Activated CD8-positive, alpha-beta T cell treated with anti-CD3 and anti-CD28 coated beads, Interleukin-2, amount 10 ng/mL, durations not matched to agents 7 days and 5 days (primary cell): ENCODE data around the gene RNASE12. TPM values are rescaled to one million over a fixed set of nuclear protein-coding genes. Genes with fewer than 3 reads are reported as not detected.

ENCODE experiments used
- ATAC-seq: fragments of 150-1000 bp; cut with Tn5 transposase; one replicate; pipeline ENCODE4 v1.10.0; 2021; ENCODE audit warnings: moderate library complexity
- CTCF ChIA-PET: fragments of 350-600 bp; sonication (Branson Sonifier 250); formaldehyde crosslinking; loops from one replicate; lab custom pipeline; 2021; ENCODE audit warnings: antibody characterized with exemption; lab: Charles Lee
- POLR2A ChIA-PET: fragments of 350-600 bp; sonication (Branson Sonifier 250); formaldehyde crosslinking; loops from one replicate; lab custom pipeline; 2021; ENCODE audit warnings: antibody characterized with exemption; lab: Charles Lee
- DNase-seq: peaks from one replicate; pipeline ENCODE4 v3.0.0-alpha.2; 2020
- H3K27ac Mint-ChIP-seq: one replicate; pipeline ENCODE4 v1.8.0; 2021; ENCODE audit warnings: mild to moderate bottlenecking, mixed read lengths
- H3K27me3 Mint-ChIP-seq: one replicate; pipeline ENCODE4 v1.8.0; 2021; ENCODE audit warnings: low read depth, mixed read lengths
- H3K36me3 Mint-ChIP-seq: one replicate; pipeline ENCODE4 v1.8.0; 2021; ENCODE audit warnings: low read depth, mixed read lengths
- H3K4me1 Mint-ChIP-seq: one replicate; pipeline ENCODE4 v1.8.0; 2021; ENCODE audit warnings: low read depth, mixed read lengths
- H3K4me3 Mint-ChIP-seq: one replicate; pipeline ENCODE4 v1.8.0; 2021; ENCODE audit warnings: mild to moderate bottlenecking, mixed read lengths
- H3K9me3 Mint-ChIP-seq: one replicate; pipeline ENCODE4 v1.8.0; 2022; ENCODE audit warnings: mixed read lengths; ENCODE audit not compliant: insufficient read depth
- total RNA-seq, 2 experiments: library from RNA; stranded (reverse); gene quantifications; one replicate each; pipeline ENCODE4 v1.2.3, GENCODE V29; 2021

The RNASE12 gene
- not detected for total RNA-seq

DNA sequence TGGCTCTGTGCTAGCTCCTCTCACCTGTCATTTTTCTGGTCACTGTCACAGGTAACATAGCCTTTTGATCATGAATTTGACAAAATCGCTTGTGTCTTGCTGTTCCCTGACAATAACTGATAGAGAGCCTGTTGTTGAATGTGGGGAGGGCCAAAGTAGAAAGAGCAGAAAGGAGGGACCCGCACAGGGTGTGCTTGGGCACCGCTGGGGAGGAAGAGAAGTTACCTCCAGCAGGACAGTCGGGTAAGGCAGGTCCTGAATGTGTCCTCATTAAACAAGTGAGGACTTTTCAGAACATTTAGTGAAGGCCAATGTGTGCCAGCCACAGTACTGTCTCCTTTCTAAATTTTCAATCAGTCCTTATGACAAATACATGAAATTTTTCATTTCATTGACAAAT lies at the start of gene RNASE12:
Gene RNASE12, minus strand, starts transcription at position 142 of the 400 bp plus-strand sequence. CDS start 653 bp downstream, outside the sequence.
- no peak for DNase-seq
- H3K4me3 Mint-ChIP-seq, result no peak within 1 kb of the TSS
- no peak for ATAC-seq
- H3K9me3 Mint-ChIP-seq, result no peaks in the 10 kb centered on the region
- no peaks in the 10 kb centered on the region for H3K4me1 Mint-ChIP-seq
- H3K36me3 Mint-ChIP-seq, result no peaks in the 10 kb centered on the region
- H3K27me3 Mint-ChIP-seq, result peaks cover 18% of the 10 kb centered on the region
- CTCF ChIA-PET, result no interaction called here
- no peak within 1 kb of the TSS for H3K27ac Mint-ChIP-seq
- POLR2A ChIA-PET, result no interaction called here

GRCh38 chr14:20632831-20633691 lies 41.9 kb upstream of the RNASE12 start:
- H3K9me3 Mint-ChIP-seq, result no peaks in the 10 kb centered on the region
- peaks cover 35% of the 10 kb centered on the region for H3K4me1 Mint-ChIP-seq
- ChIA-PET CTCF (interaction anchor here (0.7 to 3.1 kb wide), 7 partner anchors 11 to 624 kb away, joined by 3 to 22 read pairs (median 4); no protein-coding TSS in a partner anchor), POLR2A (interaction anchor here (1.3 to 2.3 kb wide), 2 partner anchors 20 to 48 kb away, joined by 3 to 6 read pairs; no protein-coding TSS in a partner anchor)
- peaks cover 3% of the 10 kb centered on the region for H3K36me3 Mint-ChIP-seq
- H3K27me3 Mint-ChIP-seq, result peaks cover 63% of the 10 kb centered on the region
- peak overlapping the region; percentile 79 for H3K27ac Mint-ChIP-seq
- DNase-seq (peak; percentile 85), ATAC-seq (peak; percentile 86)
- H3K4me3 Mint-ChIP-seq, result peak overlapping the region; percentile 72

DNA sequence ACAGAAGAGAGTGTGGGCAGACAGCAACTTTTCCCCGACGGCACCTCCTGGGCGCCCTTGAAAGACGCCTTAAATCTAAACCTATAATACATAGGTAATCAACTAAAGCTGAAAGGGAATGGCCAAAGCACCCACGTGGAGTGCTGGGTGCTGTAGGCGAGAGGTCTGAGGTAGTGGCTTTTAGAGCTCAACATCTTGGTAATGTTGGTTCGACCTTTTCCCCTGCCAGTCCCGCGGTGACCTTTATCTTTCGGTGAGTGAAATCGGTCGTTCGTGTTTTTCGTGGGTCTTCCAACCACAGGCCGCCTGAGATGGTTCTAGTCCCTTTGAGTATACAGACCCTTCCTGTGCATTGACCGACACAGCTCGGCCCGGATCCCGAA lies 41.3 kb upstream of the RNASE12 start:
- Mint-ChIP-seq H3K4me3 (peak overlapping the region; percentile 72), H3K9me3 (no peaks in the 10 kb centered on the region), H3K27ac (peak overlapping the region; percentile 79), H3K36me3 (peaks cover 3% of the 10 kb centered on the region), H3K4me1 (peaks cover 39% of the 10 kb centered on the region), H3K27me3 (peaks cover 69% of the 10 kb centered on the region)
- CTCF ChIA-PET, result interaction anchor here (0.7 to 3.1 kb wide), 7 partner anchors 10 to 625 kb away, joined by 3 to 22 read pairs (median 4); no protein-coding TSS in a partner anchor
- ATAC-seq (peak; percentile 25), DNase-seq (peak; percentile 48)
- POLR2A ChIA-PET, result interaction anchor here (1.3 to 2.3 kb wide), 2 partner anchors 19 to 48 kb away, joined by 3 to 6 read pairs; no protein-coding TSS in a partner anchor

DNA sequence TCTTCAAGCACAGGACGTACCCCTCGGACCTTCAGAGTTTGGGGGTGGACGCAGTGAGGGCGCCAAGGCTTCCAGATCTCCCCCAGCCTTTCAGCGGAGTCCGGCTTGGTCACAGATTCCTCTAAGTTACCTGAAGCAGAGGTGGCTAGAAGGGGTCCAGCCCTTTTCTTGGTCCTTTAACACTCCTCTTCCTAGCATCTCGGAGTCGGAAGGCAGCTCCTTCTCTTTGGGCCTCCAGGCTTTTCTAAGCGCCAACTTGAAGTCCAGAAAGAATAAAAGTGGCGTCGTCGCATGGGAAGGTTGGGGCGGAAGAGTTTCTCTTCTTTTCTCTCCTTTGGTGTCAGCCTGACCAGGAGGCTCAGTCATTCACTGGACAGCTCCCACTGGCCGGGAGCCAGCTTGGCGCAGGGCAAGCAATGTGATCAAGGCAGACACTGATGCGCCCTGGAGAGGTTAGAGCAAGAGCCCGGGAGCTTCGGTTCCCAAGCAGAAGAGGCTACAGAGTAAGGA lies 40.8 kb upstream of the RNASE12 start:
- POLR2A ChIA-PET, result interaction anchor here (1.3 to 2.3 kb wide), 2 partner anchors 19 to 49 kb away, joined by 3 to 6 read pairs; no protein-coding TSS in a partner anchor
- ATAC-seq, result no peak
- H3K27me3 Mint-ChIP-seq, result peaks cover 74% of the 10 kb centered on the region

GRCh38 chr14:20631023-20631879 lies 40.1 kb upstream of the RNASE12 start:
- peaks cover 47% of the 10 kb centered on the region for H3K4me1 Mint-ChIP-seq
- H3K4me3 Mint-ChIP-seq, result peak overlapping the region; percentile 72
- CTCF ChIA-PET, result interaction anchor here (1.0 to 3.1 kb wide), 11 partner anchors 9 to 304 kb away, joined by 3 to 23 read pairs (median 4); partner anchors contain the start of gene RNASE4
- peak overlapping the region; percentile 50 for H3K27ac Mint-ChIP-seq
- no peak for ATAC-seq
- peaks cover 3% of the 10 kb centered on the region for H3K36me3 Mint-ChIP-seq
- peaks cover 76% of the 10 kb centered on the region for H3K27me3 Mint-ChIP-seq
- DNase-seq, result peak; percentile 69
- H3K9me3 Mint-ChIP-seq, result no peaks in the 10 kb centered on the region
- POLR2A ChIA-PET, result interaction anchor here (0.7 to 2.3 kb wide), 4 partner anchors 18 to 50 kb away, joined by 3 to 6 read pairs (median 3); no protein-coding TSS in a partner anchor

More for the DNA sequence above, 40.8 kb upstream of the RNASE12 start:
- CTCF ChIA-PET, result interaction anchor here (0.7 to 3.1 kb wide), 10 partner anchors 10 to 625 kb away, joined by 3 to 23 read pairs (median 4); partner anchors contain the start of gene RNASE4
- H3K4me1 Mint-ChIP-seq, result peaks cover 40% of the 10 kb centered on the region
- DNase-seq, result no peak
- peak overlapping the region; percentile 72 for H3K4me3 Mint-ChIP-seq
- H3K9me3 Mint-ChIP-seq, result no peaks in the 10 kb centered on the region
- H3K36me3 Mint-ChIP-seq, result peaks cover 3% of the 10 kb centered on the region
- no peak overlapping the region for H3K27ac Mint-ChIP-seq

- no peaks in the 10 kb centered on the region for H3K9me3 Mint-ChIP-seq
- peaks cover 52% of the 10 kb centered on the region for H3K4me1 Mint-ChIP-seq
- peaks cover 74% of the 10 kb centered on the region for H3K27me3 Mint-ChIP-seq
- ChIA-PET POLR2A (interaction anchor here (0.7 kb wide), 2 partner anchors 31 to 38 kb away, joined by 3 read pairs; no protein-coding TSS in a partner anchor), CTCF (interaction anchor here (1.0 to 3.1 kb wide), 8 partner anchors 9 to 303 kb away, joined by 3 to 23 read pairs (median 10); partner anchors contain the start of gene RNASE4)
- DNase-seq, result peak; percentile 38
- ATAC-seq, result peak; percentile 5
- peak overlapping the region; percentile 50 for H3K27ac Mint-ChIP-seq
- peaks cover 3% of the 10 kb centered on the region for H3K36me3 Mint-ChIP-seq
- H3K4me3 Mint-ChIP-seq, result peak overlapping the region; percentile 67
Measured at GRCh38 chr14:20630340-20631022, 39.3 kb upstream of the RNASE12 start.

DNA sequence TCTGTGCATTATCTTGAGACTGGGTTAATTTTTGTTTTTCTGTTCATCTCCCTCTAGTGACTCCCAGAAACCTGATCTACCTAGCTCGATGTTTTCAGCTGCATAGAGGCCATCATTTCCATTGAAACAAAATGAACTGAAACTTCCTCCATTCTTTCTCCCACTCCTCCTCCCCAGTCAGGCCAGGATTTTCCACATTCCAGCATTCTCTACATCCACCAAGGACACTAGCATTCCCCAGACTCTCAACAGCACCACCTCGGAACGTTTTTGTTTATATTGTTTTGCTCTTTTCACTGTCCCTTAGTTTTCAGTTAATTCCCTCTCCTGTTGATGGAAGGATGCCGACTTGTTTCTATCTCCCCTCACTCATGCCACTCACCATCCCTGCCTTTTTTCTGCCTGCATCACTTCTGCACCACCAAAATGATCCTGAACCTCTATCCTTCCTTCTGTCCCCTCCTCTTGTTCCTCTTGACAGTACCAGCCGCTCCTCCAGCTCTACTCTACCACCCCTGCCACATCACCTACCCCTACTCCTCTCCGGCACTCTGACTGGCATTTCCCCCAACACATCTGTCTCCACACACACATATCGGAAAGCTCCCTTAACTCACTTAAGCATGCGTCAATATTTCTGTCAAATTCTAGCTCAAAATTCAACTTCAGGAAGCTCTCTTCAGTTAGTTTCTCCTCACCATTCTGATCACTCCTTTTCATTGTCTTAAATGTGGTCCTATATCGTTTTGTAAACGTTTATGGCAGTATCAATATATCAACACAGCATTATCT lies 37.1 kb upstream of the RNASE12 start:
- ChIA-PET POLR2A (no interaction called here), CTCF (interaction anchor here (0.7 to 1.9 kb wide), 6 partner anchors 14 to 63 kb away, joined by 3 to 7 read pairs (median 4); no protein-coding TSS in a partner anchor)

GRCh38 chr14:20627346-20628027 lies 36.3 kb upstream of the RNASE12 start:
- ChIA-PET POLR2A (no interaction called here), CTCF (interaction anchor here (1.4 to 1.7 kb wide), 3 partner anchors 30 to 63 kb away, joined by 4 to 6 read pairs (median 5); no protein-coding TSS in a partner anchor)
- ATAC-seq (no peak), DNase-seq (no peak)
- Mint-ChIP-seq H3K4me3 (no peak overlapping the region), H3K9me3 (no peaks in the 10 kb centered on the region), H3K36me3 (peaks cover 4% of the 10 kb centered on the region), H3K27ac (no peak overlapping the region), H3K27me3 (peaks cover 69% of the 10 kb centered on the region), H3K4me1 (peaks cover 65% of the 10 kb centered on the region)

More for the DNA sequence above, 37.1 kb upstream of the RNASE12 start:
- peaks cover 6% of the 10 kb centered on the region for H3K36me3 Mint-ChIP-seq
- DNase-seq (no peak), ATAC-seq (no peak)
- peaks cover 73% of the 10 kb centered on the region for H3K27me3 Mint-ChIP-seq
- H3K27ac Mint-ChIP-seq, result no peak overlapping the region
- peaks cover 65% of the 10 kb centered on the region for H3K4me1 Mint-ChIP-seq
- no peak overlapping the region for H3K4me3 Mint-ChIP-seq
- H3K9me3 Mint-ChIP-seq, result no peaks in the 10 kb centered on the region

DNA sequence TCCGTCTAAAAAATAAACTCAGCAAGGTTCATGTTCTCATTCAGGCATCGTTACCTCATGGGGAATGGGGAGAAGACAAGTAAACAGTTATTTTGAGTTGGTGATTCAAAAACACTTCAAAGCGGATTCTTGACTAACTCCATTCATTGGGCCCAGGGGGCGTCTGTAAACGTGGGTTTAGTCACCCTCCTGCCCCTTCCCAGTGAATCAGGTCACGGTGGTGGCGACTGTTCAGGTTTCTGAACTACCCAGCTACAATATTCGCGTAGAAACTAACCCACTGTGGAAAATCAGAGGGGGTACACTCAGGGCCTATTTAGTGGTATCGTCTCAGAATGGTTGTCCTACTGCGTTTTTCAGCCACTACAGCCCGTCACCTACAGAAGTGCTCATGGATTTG lies 35.1 kb upstream of the RNASE12 start:
- Mint-ChIP-seq H3K27ac (no peak overlapping the region), H3K27me3 (peaks cover 73% of the 10 kb centered on the region), H3K4me1 (peaks cover 61% of the 10 kb centered on the region), H3K36me3 (peaks cover 4% of the 10 kb centered on the region), H3K4me3 (peak overlapping the region; percentile 66), H3K9me3 (no peaks in the 10 kb centered on the region)
- ATAC-seq (no peak), DNase-seq (no peak)
- ChIA-PET POLR2A (no interaction called here), CTCF (interaction anchor here (1.6 to 1.8 kb wide), 2 partner anchors 13 to 16 kb away, joined by 3 to 6 read pairs; no protein-coding TSS in a partner anchor)
